Trophoblast cell (in vitro differentiated cells and primary cell): Measurements from ENCODE around the gene KIR3DL1.
A peak's percentile ranks its signal among the peaks of the same experiment; 100 is the strongest.
"Not testable (repeated sequence)": the region's sequence is repeated elsewhere in the genome, so short reads cannot be mapped to it uniquely, and the experiment has no call there.

ENCODE experiments used
- DNase-seq, 2 donors: peaks; one replicate each; pipeline ENCODE4 v3.0.0-alpha.2; 2016
- H2AFZ ChIP-seq: 2 replicates; pipeline ENCODE4 v1.6.1; 2013; ENCODE audit warnings: low read length, moderate library complexity, mild to moderate bottlenecking; ENCODE audit not compliant: insufficient read depth, poor library complexity
- H2AK5ac ChIP-seq: 2 replicates; pipeline ENCODE4 v1.6.1; 2013; ENCODE audit warnings: mild to moderate bottlenecking, low read length
- H2BK120ac ChIP-seq: 2 replicates; pipeline ENCODE4 v1.6.1; 2013; ENCODE audit warnings: low read length, mild to moderate bottlenecking, moderate library complexity; ENCODE audit not compliant: insufficient read depth, poor library complexity
- H2BK12ac ChIP-seq: 2 replicates; pipeline ENCODE4 v1.6.1; 2013; ENCODE audit warnings: mild to moderate bottlenecking, low read length, moderate library complexity
- H2BK5ac ChIP-seq: 2 replicates; pipeline ENCODE4 v1.6.1; 2013; ENCODE audit warnings: low read length, low read depth, moderate library complexity, mild to moderate bottlenecking; ENCODE audit not compliant: poor library complexity
- H3K14ac ChIP-seq: 2 replicates; pipeline ENCODE4 v1.6.1; 2013; ENCODE audit warnings: mild to moderate bottlenecking, low read length
- H3K18ac ChIP-seq: 2 replicates; pipeline ENCODE4 v1.6.1; 2013; ENCODE audit warnings: mild to moderate bottlenecking, low read length
- H3K23ac ChIP-seq: 2 replicates; pipeline ENCODE4 v1.6.1; 2013; ENCODE audit warnings: low read length
- H3K27ac ChIP-seq: 2 replicates; pipeline ENCODE4 v1.5.1; 2013; ENCODE audit warnings: low read depth, mild to moderate bottlenecking, inconsistent platforms, low read length, moderate library complexity
- H3K27me3 ChIP-seq: 2 replicates; pipeline ENCODE4 v1.6.1; 2013; ENCODE audit warnings: inconsistent platforms, mild to moderate bottlenecking, low read length, moderate library complexity; ENCODE audit not compliant: insufficient read depth
- H3K36me3 ChIP-seq, 2 experiments: 1 replicate in 1 of 2; 2 replicates in 1 of 2; pipeline ENCODE4 v1.6.1; 2013; ENCODE audit warnings: low read length in 2 of 2, mild to moderate bottlenecking in 2 of 2, moderate library complexity in 1 of 2; ENCODE audit not compliant: insufficient read depth in 2 of 2, control insufficient read depth in 1 of 2
- H3K4ac ChIP-seq: 2 replicates; pipeline ENCODE4 v1.6.1; 2013; ENCODE audit warnings: low read depth, mild to moderate bottlenecking, low read length, moderate library complexity
- H3K4me1 ChIP-seq, 2 experiments: 1 replicate in 1 of 2; 2 replicates in 1 of 2; pipeline ENCODE4 v1.6.1; 2013; ENCODE audit warnings: low read length in 2 of 2, mild to moderate bottlenecking in 2 of 2, moderate library complexity in 1 of 2; ENCODE audit not compliant: insufficient read depth in 2 of 2, control insufficient read depth in 1 of 2
- H3K4me2 ChIP-seq: 2 replicates; pipeline ENCODE4 v1.6.1; 2013; ENCODE audit warnings: inconsistent platforms, mild to moderate bottlenecking, low read length, moderate library complexity
- H3K4me3 ChIP-seq: 2 replicates; pipeline ENCODE4 v1.5.1; 2013; ENCODE audit warnings: mild to moderate bottlenecking, low read depth, low read length, inconsistent platforms
- H3K79me1 ChIP-seq: one replicate; pipeline ENCODE4 v1.6.1; 2013; ENCODE audit warnings: low read length
- H3K79me2 ChIP-seq: 2 replicates; pipeline ENCODE4 v1.6.1; 2013; ENCODE audit warnings: low read length, mild to moderate bottlenecking; ENCODE audit not compliant: control insufficient read depth, insufficient read depth, poor library complexity
- H3K9ac ChIP-seq: 2 replicates; pipeline ENCODE4 v1.6.1; 2013; ENCODE audit warnings: mild to moderate bottlenecking, low read length
- H3K9me3 ChIP-seq: 2 replicates; pipeline ENCODE4 v1.6.1; 2013; ENCODE audit warnings: low read depth, mild to moderate bottlenecking, control low read depth, inconsistent platforms, low read length; ENCODE audit not compliant: insufficient read depth
- H4K12ac ChIP-seq: 2 replicates; pipeline ENCODE4 v1.6.1; 2013; ENCODE audit warnings: low read depth, mild to moderate bottlenecking, low read length, moderate library complexity
- H4K8ac ChIP-seq: 2 replicates; pipeline ENCODE4 v1.6.1; 2013; ENCODE audit warnings: low read depth, mild to moderate bottlenecking, low read length, moderate library complexity
- H4K91ac ChIP-seq: one replicate; pipeline ENCODE4 v1.6.1; 2013; ENCODE audit warnings: low read depth, mild to moderate bottlenecking, low read length, moderate library complexity
- WGBS: extraction: QIAGEN DNeasy Blood & Tissue Kit; methylation state at CpG from one replicate; pipeline ENCODE4 v1.1.7; 2013; ENCODE audit warnings: missing lambda C conversion rate; ENCODE audit not compliant: insufficient read length, insufficient coverage; ENCODE audit errors: extremely low coverage; 5-methylcytosine and 5-hydroxymethylcytosine counted together

Gene KIR3DL1

DNA sequence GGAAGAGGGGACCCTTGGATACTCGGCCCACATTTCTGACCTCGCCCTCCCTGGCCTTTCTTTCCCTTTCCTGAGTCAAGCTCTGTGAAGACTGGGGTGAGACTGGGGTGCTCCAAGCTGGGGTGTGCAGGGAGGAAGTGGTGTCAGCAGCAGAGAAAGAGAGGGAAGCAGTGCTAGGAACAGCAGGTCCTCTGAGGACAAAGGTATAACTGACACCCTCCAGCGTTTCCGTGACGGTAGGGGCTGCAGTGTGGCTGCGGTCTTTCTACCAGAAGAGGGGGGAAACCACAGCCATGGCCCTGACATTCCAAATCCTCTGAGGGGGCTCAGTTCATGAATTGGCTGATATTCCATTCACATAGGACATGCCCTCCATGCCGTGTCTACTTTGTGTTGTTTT lies 35.1 kb downstream of the KIR3DL1 start:
- H2AFZ ChIP-seq, result no peak overlapping the region
- no peak overlapping the region for H4K91ac ChIP-seq
- no peak overlapping the region for H4K12ac ChIP-seq
- no peaks in the 10 kb centered on the region for H3K4me1 ChIP-seq
- H3K4me3 ChIP-seq, result no peak overlapping the region
- H3K4ac ChIP-seq, result no peak overlapping the region
- no peak for DNase-seq
- H3K27me3 ChIP-seq, result no peaks in the 10 kb centered on the region
- no peak overlapping the region for H3K14ac ChIP-seq
- no peak overlapping the region for H3K4me2 ChIP-seq
- H3K18ac ChIP-seq, result no peak overlapping the region
- H2BK5ac ChIP-seq, result no peak overlapping the region
- H3K9me3 ChIP-seq, result peaks cover 51% of the 10 kb centered on the region
- H3K23ac ChIP-seq, result no peak overlapping the region
- no peaks in the 10 kb centered on the region for H3K36me3 ChIP-seq
- no peak overlapping the region for H2AK5ac ChIP-seq
- no peak overlapping the region for H2BK12ac ChIP-seq
- H3K79me1 ChIP-seq, result no peaks in the 10 kb centered on the region
- H3K27ac ChIP-seq, result no peak overlapping the region
- H2BK120ac ChIP-seq, result no peak overlapping the region
- no peaks in the 10 kb centered on the region for H3K79me2 ChIP-seq
- no peak overlapping the region for H3K9ac ChIP-seq
- WGBS, result no CpG with 5 or more reads among the region's 7 CpGs
- no peak overlapping the region for H4K8ac ChIP-seq

GRCh38 chr19:54855241-54855640 lies 39.0 kb downstream of the KIR3DL1 start:
- not testable (repeated sequence) for H3K4me2 ChIP-seq, H4K91ac ChIP-seq, H2BK12ac ChIP-seq, H2AFZ ChIP-seq, H3K18ac ChIP-seq, H3K23ac ChIP-seq, H4K12ac ChIP-seq, H3K79me2 ChIP-seq, H3K4me3 ChIP-seq, H3K9ac ChIP-seq, H3K27me3 ChIP-seq, H2AK5ac ChIP-seq, H3K27ac ChIP-seq, H2BK5ac ChIP-seq, H3K36me3 ChIP-seq, DNase-seq, H3K4me1 ChIP-seq, H3K14ac ChIP-seq, H3K79me1 ChIP-seq, H2BK120ac ChIP-seq, H4K8ac ChIP-seq, H3K4ac ChIP-seq
- WGBS, result no CpG with 5 or more reads among the region's 1 CpG
- H3K9me3 ChIP-seq, result peaks cover 39% of the 10 kb centered on the region

GRCh38 chr19:54858476-54858875 lies 42.2 kb downstream of the KIR3DL1 start:
- H3K9me3 ChIP-seq, result peaks cover 18% of the 10 kb centered on the region
- not testable (repeated sequence) for H3K36me3 ChIP-seq, H2AK5ac ChIP-seq, H3K4me1 ChIP-seq, H4K12ac ChIP-seq, H4K8ac ChIP-seq, H3K79me1 ChIP-seq, H3K79me2 ChIP-seq, DNase-seq, H3K4me3 ChIP-seq, H3K9ac ChIP-seq, H3K14ac ChIP-seq, H2BK120ac ChIP-seq, H3K23ac ChIP-seq, H3K4me2 ChIP-seq, H3K27ac ChIP-seq, H3K27me3 ChIP-seq, H2BK5ac ChIP-seq, H4K91ac ChIP-seq, H2BK12ac ChIP-seq, H3K18ac ChIP-seq, H3K4ac ChIP-seq, H2AFZ ChIP-seq
- no CpG with 5 or more reads among the region's 3 CpGs for WGBS

DNA sequence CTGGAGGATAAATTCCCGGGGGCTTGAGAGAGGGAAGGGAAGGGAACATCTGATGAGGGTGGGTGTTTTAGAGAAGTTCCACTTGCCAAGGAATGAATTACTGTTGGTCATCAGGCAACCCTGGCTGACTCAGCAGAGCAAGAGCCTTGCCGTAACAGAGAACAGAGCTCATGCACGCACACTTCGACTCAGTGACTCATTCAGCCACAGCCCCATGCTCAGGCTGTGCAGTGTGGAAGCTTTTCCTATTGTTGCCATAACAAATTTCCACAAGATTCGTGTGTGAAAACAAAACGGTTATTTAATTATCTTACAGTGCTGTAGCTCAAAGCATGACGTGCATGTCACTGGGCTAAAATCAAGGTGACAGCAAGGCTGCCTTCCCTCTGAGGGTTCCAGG lies 43.2 kb downstream of the KIR3DL1 start:
- not testable (repeated sequence) for H2BK5ac ChIP-seq, H3K27ac ChIP-seq, H3K79me1 ChIP-seq, H3K9ac ChIP-seq, H3K18ac ChIP-seq, H2AFZ ChIP-seq, H3K23ac ChIP-seq, H2AK5ac ChIP-seq, H4K12ac ChIP-seq, H3K79me2 ChIP-seq, H3K4me2 ChIP-seq, H3K36me3 ChIP-seq, H3K4ac ChIP-seq, H2BK12ac ChIP-seq, H4K91ac ChIP-seq, H3K4me3 ChIP-seq, H4K8ac ChIP-seq, H3K14ac ChIP-seq, H3K27me3 ChIP-seq, H3K4me1 ChIP-seq, H2BK120ac ChIP-seq
- WGBS, result no CpG with 5 or more reads among the region's 7 CpGs
- DNase-seq, result peak; percentile 4 to 10
- H3K9me3 ChIP-seq, result peaks cover 12% of the 10 kb centered on the region
